NOMO-1 treated with dmso at 0.1 percent for 144 hours (cell line): ENCODE measurements around the gene NRXN3.

ENCODE experiments used
- DNase-seq: peaks from one replicate; lab custom pipeline; 2025; ENCODE audit not compliant: unreplicated experiment; lab: John Stamatoyannopoulos, UW

NRXN3 gene

GRCh38 chr14:78704965-78705364, 534.8 kb downstream of the NRXN3 start:
- DNase-seq, result no peak

- no peak for DNase-seq
Observed at GRCh38 chr14:78705989-78706388, 535.8 kb downstream of the NRXN3 start.

DNA sequence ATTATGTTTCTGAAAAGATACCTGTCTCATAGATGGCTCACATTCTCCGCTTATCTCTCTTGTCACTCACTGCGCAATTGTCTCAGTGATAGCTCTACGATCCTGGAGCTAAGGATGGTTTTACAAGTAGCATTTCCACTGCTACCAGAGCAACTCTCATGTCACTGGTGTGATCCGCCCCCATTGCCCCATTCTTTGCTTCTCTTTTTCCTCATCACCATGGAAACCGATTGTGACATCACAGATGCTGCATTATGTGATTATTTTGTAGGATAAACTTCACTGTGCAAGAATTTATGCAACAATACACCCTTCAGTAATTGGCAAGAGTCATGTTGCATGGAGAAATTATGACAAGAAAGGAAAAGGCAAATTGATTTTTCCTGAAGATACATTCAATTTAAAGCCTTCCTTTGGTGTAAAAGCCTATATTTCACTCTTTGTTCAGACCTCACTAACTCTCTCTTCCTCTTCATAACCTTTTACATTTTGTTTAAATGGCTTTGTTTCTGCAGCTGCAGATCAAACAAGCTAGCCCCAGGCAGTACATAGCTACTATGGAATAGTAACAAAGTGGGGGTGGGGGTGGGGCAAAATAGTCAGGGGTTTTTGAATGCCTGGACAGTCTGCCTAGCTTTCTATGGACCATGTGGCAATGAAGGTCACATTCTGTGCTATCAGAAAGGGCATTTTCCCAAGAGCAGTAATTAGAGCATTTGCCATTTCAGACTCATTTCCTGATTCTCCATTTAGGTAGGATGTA, 539.8 kb downstream of the NRXN3 start:
- no peak for DNase-seq

GRCh38 chr14:78710963-78711362, 540.8 kb downstream of the NRXN3 start:
- DNase-seq, result no peak

- no peak for DNase-seq
Observed at GRCh38 chr14:78713716-78714115, 543.5 kb downstream of the NRXN3 start.

- no peak for DNase-seq
Observed at GRCh38 chr14:78714711-78715110, 544.5 kb downstream of the NRXN3 start.

DNA sequence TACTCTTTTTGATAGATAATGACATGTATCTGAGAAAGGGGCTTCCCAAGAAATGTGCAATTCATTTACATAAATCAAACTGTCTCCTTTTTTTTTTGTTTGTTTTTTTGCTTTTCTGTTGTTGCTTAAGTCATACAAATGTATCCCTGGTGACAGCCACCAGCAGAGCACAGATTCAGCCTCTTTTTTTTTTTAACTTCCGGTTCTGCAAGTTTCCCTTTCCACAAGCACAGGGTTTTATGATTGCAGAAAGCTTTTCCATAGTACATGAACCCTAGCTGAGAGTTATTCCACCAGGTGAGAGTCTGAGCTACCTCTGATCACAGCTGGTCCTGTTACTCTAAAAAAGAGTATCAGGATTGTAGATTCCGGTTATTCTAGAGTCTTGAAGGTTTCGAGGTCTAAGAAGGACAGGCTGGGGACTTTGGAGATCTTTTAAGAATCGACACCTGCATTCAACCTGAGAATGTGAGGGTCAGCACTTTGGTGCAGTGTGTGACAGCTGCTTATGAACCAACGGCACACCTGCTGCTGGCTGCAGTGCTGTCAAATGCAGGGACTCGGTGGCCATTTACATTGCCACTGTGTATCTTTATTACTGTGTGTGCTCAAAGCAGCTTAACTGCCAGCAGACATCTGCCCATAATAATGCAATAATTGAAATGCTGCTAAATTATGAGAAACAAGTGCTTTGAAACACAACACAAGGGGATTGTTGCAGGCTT, 551.7 kb downstream of the NRXN3 start:
- DNase-seq, result no peak

DNA sequence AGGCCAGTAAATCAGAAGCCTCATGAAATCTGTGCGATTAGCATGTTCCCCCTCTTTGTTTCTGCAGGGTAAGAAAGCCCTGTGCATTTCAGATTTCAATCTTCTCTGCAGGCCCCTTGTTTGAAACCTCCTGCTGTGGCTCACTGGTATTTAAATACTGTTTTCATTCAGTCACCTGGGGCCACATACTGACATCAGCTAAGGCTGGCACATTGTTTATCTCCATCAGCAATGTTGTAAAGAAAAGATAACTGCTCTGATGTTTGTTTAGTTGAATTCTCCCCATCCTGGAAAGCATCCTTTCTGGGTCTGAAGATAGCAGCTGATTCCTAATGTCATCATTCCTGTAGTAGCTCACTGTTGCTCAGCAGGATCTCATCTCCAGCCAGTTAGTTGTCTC, 554.9 kb downstream of the NRXN3 start:
- DNase-seq, result no peak

- no peak for DNase-seq
Observed at GRCh38 chr14:78737116-78737515, 566.9 kb downstream of the NRXN3 start.

DNA sequence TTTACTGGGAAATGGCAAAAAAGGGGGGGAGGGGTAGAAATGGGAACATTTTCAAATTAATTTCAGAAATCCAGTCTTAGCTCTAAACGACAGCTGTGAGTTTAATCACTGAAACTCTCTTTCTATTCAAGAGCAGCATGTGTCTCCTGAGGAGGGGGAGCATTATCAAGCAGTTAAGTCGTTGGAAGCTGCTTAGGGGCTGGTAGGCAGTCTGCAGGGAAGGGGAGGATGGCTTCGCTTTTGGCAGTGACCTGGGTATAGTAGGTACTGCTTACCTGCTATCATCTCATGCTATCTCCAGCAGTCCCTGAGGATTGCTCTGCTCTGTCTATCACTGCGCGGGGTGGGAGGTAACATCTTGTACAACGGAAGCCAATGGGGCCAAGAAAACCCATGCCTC, 567.4 kb downstream of the NRXN3 start:
- no peak for DNase-seq

DNA sequence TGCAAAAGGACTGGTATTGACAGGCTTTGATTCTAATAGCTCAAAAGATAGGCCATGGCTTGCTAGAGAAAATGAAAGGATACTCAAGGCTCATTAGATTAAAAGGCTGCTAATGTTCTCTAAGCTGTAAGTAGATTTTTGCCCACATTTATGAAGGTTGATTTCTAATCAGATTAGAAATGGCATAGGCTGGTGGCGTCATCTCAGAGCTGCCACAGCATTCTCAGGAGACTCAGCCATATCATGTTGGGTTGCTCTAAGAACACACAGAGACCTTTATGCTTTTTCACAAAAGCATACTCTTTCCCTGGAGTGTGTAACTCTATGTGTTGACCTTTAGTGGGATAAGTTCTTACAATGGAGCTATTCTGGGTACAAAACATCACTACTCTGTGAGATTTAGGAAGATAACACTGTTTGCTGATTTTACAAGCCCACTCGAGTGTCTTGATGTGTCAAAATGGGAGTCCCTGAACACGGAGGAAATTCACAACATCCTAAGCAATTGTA, 576.0 kb downstream of the NRXN3 start:
- no peak for DNase-seq

GRCh38 chr14:78747813-78748212, 577.6 kb downstream of the NRXN3 start:
- DNase-seq, result no peak

- DNase-seq, result no peak
Observed at GRCh38 chr14:78752518-78753188, 582.5 kb downstream of the NRXN3 start.

DNA sequence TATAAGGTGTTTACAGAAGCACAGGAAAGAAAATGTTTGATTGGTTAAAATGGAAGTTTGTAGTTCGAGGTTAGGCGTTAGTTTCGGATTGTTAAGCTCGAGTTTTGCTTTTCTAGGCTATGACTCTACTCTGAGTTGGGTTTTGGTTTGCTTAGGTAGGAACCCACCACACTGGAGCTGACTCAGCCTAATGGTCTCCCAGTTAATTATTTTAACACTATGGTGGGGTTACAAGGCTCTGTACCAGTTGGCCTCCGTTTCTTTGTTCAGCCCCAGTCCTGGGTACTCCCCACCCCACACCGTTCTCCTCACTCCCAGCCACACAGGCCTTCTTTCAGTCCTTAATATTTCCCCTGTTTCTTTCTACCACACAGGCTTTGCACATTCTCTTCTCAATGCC, 583.9 kb downstream of the NRXN3 start:
- DNase-seq, result no peak

DNA sequence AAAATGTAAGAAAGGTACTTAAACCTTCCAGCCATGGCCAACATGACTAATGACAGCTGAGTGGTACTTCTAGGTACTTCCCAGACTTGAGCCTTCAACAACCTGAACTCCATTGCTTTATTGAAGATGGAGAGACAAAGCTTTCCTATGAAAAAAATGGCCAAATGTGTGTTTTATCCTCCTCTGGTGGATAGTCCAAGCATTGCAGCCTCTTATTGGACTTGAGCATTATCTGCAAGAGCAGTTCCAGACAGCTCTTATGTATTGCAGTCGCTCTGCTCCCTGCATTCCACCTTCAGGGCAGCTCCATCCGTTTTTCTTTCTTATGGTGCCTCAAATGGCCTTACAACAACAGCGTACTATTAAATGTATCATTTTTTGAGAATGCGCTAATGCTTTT, 588.2 kb downstream of the NRXN3 start:
- no peak for DNase-seq

GRCh38 chr14:78762331-78762730, 592.2 kb downstream of the NRXN3 start:
- no peak for DNase-seq

- no peak for DNase-seq
Observed at GRCh38 chr14:78763746-78764145, 593.6 kb downstream of the NRXN3 start.

- DNase-seq, result no peak
Observed at GRCh38 chr14:78764240-78764639, 594.1 kb downstream of the NRXN3 start.

DNA sequence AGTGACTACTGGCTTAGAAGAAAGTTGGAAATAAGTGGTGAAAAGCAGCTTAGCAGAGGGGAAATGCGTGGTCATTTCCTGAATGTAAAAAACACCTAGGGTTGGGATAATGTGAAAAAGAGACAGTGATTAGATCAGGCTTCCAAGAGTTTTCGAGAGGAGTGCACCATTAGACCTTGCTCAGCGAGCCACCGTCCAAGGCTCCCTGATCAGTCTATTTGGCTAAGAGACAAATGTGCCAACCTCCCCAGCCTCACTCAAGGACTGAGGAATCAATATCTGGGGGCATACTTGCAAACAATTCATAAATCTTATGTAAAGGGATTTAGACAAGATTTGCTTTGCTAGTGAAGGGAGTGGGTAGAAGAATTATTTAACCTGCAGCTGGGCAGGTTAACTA, 594.5 kb downstream of the NRXN3 start:
- DNase-seq, result no peak

DNA sequence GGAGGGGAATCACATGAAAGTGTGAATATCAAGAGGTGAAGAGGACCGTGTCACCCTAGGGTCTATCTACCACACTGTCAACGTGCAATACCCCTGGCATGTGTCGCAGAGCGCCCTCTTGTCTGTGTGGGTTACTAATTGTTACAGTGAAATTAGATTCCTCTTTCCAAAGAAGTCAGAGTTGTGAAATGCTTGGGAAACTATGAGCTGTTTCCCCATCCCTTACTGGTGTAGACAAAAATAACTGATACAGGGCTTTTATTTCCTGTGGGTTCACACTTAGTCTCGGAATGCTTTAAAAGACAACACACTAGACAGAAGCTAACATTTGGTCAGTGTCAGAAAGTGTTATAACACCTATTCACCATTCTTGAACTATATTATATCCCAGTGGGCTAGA, 597.3 kb downstream of the NRXN3 start:
- DNase-seq, result no peak

GRCh38 chr14:78782551-78782950, 612.4 kb downstream of the NRXN3 start:
- no peak for DNase-seq

- no peak for DNase-seq
Observed at GRCh38 chr14:78785265-78785664, 615.1 kb downstream of the NRXN3 start.
